NT2/D1 (cell line): ENCODE results near the gene LDHAL6B.

Experiments used
- DNase-seq: peaks from one replicate; pipeline ENCODE4 v3.0.0-alpha.2; 2011; ENCODE audit warnings: low read depth, low spot score
- H3K27me3 ChIP-seq: 2 replicates; pipeline ENCODE4 v1.6.0; 2011; ENCODE audit warnings: mild to moderate bottlenecking; ENCODE audit not compliant: insufficient read length, insufficient read depth
- H3K36me3 ChIP-seq: 2 replicates; pipeline ENCODE4 v1.6.1; 2011; ENCODE audit warnings: mild to moderate bottlenecking, low read length, mixed read lengths; ENCODE audit not compliant: insufficient read depth, insufficient read length
- H3K4me1 ChIP-seq: 2 replicates; pipeline ENCODE4 v1.5.1; 2011; ENCODE audit not compliant: insufficient read depth, insufficient read length
- H3K4me3 ChIP-seq: 2 replicates; pipeline ENCODE4 v1.5.1; 2011; ENCODE audit warnings: low read depth; ENCODE audit not compliant: insufficient read length
- H3K9ac ChIP-seq: 2 replicates; pipeline ENCODE4 v1.6.0; 2011; ENCODE audit warnings: low read depth; ENCODE audit not compliant: insufficient read length
- H3K9me3 ChIP-seq: 2 replicates; pipeline ENCODE4 v1.5.1; 2011; ENCODE audit warnings: mild to moderate bottlenecking, low read length; ENCODE audit not compliant: insufficient read depth
- SUZ12 ChIP-seq: IDR thresholded peaks from 2 replicates; pipeline ENCODE4 v1.6.1; 2011; ENCODE audit not compliant: insufficient read length, insufficient read depth; ENCODE audit errors: extremely low read depth
- YY1 ChIP-seq: IDR thresholded peaks from 2 replicates; pipeline ENCODE4 v1.6.1; 2011; ENCODE audit not compliant: insufficient read length, insufficient read depth
- ZNF274 ChIP-seq: IDR thresholded peaks from 2 replicates; pipeline ENCODE4 v1.6.1; 2011; ENCODE audit warnings: mild to moderate bottlenecking, low read depth, low read length

LDHAL6B gene

DNA sequence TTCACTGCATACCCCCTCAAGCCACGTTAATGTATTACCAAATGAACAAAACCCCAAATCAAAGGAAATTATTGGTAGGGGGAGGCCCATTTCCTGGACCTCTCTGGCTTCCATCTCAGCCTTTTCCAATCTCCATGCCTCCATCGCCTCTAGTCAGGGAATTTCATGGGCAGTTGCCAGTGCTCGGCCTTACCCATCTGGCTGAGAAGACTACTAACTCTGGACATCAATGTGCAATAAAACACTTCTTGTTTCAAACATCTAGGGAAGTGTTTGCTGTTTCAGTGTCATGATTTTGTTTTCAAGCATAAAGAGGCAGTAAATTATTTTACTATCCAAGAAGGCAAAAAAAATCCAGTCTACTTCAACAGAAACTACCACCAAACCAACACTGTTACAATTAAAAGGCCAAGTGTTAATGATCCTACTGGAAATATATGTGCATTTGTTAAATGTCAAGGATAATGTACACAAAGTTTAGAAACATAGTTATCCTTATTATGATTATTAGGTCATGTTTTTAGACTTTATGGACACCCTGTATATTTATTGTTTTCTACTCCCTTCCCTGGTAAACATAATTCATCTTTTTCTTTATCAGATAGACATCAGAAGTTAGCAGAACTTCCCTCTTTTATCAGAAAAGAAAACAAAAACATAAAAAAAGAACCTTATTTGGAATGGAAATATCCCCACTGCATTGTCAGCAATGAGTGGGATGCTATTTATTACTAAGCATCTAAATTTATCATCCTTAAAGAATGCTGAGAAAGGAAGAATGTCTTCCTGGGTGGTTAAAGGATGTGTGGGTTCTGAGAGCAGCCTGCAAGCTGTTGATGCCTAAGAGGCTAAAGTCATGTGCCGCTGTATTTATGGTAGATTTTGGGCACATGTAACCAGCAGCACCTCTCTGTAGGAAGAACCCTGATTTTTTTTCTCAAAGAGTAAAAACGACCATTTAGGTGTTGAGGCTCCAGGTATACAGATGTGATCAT lies 15.2 kb downstream of the LDHAL6B start:
- peaks cover 47% of the 10 kb centered on the region for H3K36me3 ChIP-seq
- no peak overlapping the region for H3K9ac ChIP-seq
- H3K4me3 ChIP-seq, result no peak overlapping the region
- DNase-seq, result no peak
- H3K27me3 ChIP-seq, result no peaks in the 10 kb centered on the region
- TF ChIP-seq YY1 (no peak), SUZ12 (no peak), ZNF274 (no peak)
- no peaks in the 10 kb centered on the region for H3K4me1 ChIP-seq
- H3K9me3 ChIP-seq, result no peaks in the 10 kb centered on the region

DNA sequence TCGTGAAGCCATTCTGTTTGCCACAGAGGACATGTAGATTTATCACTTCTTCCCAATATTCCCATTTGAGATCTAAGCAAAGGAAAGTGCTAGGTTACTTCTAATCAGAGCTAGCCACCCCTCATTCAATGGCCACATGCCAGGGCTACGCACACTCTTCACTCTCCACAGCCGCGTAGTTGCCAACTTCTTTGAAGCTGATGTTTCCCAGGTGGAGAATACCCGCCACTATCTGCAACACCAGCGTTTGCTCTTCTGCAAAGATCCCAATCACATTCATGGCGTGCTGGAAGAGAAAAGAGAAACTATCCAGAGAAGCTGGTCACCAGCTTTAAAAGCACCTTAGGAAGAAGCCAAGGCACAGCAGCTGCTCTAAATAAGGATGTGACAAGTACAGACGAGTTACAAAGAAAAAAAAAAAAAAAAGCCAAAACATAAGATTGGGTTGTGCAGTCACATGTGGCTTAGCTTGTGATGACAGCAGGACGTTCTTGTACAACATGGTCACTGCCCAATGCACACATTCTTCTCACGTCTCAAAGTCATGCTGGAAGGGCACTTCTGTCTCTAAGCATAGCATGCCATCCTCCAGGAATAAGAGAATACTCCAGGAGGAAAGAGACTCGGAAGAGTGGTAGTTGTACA lies 16.4 kb downstream of the LDHAL6B start:
- peaks cover 43% of the 10 kb centered on the region for H3K36me3 ChIP-seq
- no peaks in the 10 kb centered on the region for H3K4me1 ChIP-seq

DNA sequence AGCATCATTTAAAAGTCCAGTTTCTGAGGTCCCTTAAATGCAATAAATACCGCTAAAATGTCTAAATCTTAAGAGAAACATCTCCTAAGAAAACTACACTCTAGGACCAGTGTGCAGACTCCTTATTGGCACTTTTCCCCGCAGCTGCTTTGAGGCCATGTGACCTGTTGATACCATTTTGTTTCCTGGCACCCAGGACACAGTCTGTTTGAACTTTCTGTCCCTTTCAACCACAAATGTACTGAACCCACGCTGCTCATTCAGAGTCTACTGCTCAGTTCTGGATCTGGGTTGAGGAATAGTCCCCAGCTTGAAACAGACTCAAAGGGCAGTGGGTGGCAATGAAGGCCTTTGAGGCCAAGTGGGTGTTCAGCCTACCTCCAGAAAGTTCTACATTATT lies 17.1 kb downstream of the LDHAL6B start:
- no peaks in the 10 kb centered on the region for H3K4me1 ChIP-seq
- H3K4me3 ChIP-seq, result no peak overlapping the region
- no peak overlapping the region for H3K9ac ChIP-seq
- no peak for TF ChIP-seq ZNF274
- no peak for TF ChIP-seq YY1
- TF ChIP-seq SUZ12, result no peak
- DNase-seq, result no peak
- peaks cover 42% of the 10 kb centered on the region for H3K36me3 ChIP-seq
- H3K9me3 ChIP-seq, result no peaks in the 10 kb centered on the region
- H3K27me3 ChIP-seq, result no peaks in the 10 kb centered on the region

More for the DNA sequence above, 16.4 kb downstream of the LDHAL6B start:
- Histone ChIP-seq H3K9me3 (no peaks in the 10 kb centered on the region), H3K9ac (no peak overlapping the region), H3K27me3 (no peaks in the 10 kb centered on the region), H3K4me3 (no peak overlapping the region)
- DNase-seq, result no peak
- TF ChIP-seq SUZ12 (no peak), ZNF274 (no peak), YY1 (no peak)

- DNase-seq, result no peak
- H3K4me3 ChIP-seq, result no peak overlapping the region
- no peaks in the 10 kb centered on the region for H3K4me1 ChIP-seq
- peaks cover 43% of the 10 kb centered on the region for H3K36me3 ChIP-seq
- H3K27me3 ChIP-seq, result no peaks in the 10 kb centered on the region
- H3K9me3 ChIP-seq, result no peaks in the 10 kb centered on the region
- no peak for TF ChIP-seq ZNF274
- no peak for TF ChIP-seq YY1
- no peak for TF ChIP-seq SUZ12
- H3K9ac ChIP-seq, result no peak overlapping the region
These were observed 17.8 kb downstream of the LDHAL6B start for GRCh38 chr15:59224474-59224873.

DNA sequence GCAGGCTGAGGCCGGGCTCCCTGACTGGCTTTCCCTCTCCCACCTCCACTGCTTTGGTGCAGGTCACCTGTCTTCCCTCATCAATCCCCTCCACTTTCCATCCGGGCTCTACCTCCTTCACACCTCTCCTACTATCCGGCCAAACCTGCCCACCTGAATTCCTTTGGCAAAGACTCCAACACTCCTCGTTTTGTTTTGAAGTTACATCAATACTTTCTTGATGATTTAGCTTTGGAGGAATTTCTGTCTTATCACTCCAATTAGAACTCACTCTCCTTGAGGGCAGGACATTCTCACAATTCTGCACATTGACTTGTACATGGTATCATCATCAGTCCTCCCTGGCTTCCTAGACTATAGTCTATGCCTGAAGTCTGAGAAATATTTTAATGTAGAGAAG lies 20.4 kb downstream of the LDHAL6B start:
- H3K4me3 ChIP-seq, result no peak overlapping the region
- no peak for DNase-seq
- no peaks in the 10 kb centered on the region for H3K9me3 ChIP-seq
- no peaks in the 10 kb centered on the region for H3K27me3 ChIP-seq
- H3K4me1 ChIP-seq, result no peaks in the 10 kb centered on the region
- peaks cover 42% of the 10 kb centered on the region for H3K36me3 ChIP-seq
- TF ChIP-seq ZNF274, result no peak
- TF ChIP-seq SUZ12, result no peak
- no peak for TF ChIP-seq YY1
- no peak overlapping the region for H3K9ac ChIP-seq

GRCh38 chr15:59229015-59229414 lies 22.4 kb downstream of the LDHAL6B start:
- Histone ChIP-seq H3K9me3 (no peaks in the 10 kb centered on the region), H3K9ac (no peak overlapping the region), H3K4me1 (no peaks in the 10 kb centered on the region), H3K4me3 (no peak overlapping the region), H3K27me3 (no peaks in the 10 kb centered on the region), H3K36me3 (peaks cover 23% of the 10 kb centered on the region)
- no peak for DNase-seq
- no peak for TF ChIP-seq YY1
- no peak for TF ChIP-seq ZNF274
- TF ChIP-seq SUZ12, result no peak

DNA sequence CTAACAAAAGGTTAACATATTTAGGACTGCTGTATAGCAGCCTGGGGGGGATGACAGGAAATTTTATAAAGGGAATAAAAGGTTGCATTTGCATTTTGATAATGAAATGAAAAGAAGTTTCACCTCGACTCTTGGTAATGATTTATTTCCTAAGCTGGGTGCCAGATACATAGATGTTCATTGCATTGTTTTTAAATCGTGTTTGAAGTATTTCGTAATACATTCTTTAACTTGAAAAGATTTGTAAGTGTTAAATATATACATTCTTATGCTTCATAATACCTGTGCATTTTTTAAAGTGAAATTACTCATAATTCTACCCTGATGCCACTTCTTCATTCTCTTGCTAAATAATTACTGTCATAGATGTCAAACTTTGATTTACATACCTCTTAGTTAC lies 22.8 kb downstream of the LDHAL6B start:
- DNase-seq, result no peak
- Histone ChIP-seq H3K4me3 (no peak overlapping the region), H3K9me3 (no peaks in the 10 kb centered on the region), H3K36me3 (peaks cover 18% of the 10 kb centered on the region), H3K27me3 (no peaks in the 10 kb centered on the region), H3K4me1 (no peaks in the 10 kb centered on the region), H3K9ac (no peak overlapping the region)
- TF ChIP-seq SUZ12 (no peak), ZNF274 (no peak), YY1 (no peak)
